HG03457 (cell line): ENCODE results near the gene NELL1.

Experiments
- ATAC-seq: cut with Tn5 transposase; IDR thresholded peaks from one replicate; pipeline ENCODE4 v1.9.1; 2021; ENCODE audit warnings: moderate number of reproducible peaks; ENCODE audit not compliant: unreplicated experiment

Gene NELL1

DNA sequence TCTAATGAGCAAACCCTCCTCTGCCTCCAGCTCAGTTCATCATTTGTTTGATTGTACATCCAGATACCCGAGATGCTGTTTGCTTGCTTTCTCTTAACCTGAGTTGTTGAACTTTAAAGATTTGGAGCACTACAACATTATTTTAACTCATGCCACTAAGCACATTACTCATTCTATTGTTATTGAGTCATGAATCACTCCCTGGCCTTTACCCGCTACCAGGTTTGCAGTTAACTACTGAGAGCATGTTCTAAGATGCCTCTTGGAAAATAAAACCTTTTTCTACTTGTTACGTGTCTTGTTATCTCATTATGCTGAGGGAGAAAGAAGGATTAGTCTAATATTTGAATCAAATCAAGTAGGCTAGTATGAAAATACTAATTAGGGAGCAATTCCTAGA, 802.9 kb downstream of the NELL1 start:
- no peak for ATAC-seq

DNA sequence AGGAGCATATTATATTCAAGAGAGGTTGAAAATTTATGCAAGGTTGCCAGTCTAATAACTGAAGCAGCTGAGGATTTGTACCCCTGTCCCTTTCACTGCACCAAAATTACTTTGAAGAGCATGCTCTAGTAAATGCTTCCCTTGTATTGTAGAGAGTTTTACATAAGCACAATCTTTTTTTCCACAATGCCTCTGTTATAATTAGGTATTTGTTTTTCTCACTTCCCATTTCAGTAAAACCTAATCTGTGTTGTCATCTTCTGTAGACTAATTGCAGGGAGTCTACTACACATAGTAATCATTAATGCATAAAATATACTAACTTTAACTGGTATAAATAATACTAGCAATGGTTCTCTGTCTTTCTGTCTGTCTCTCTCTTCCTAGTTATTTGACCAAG, 805.1 kb downstream of the NELL1 start:
- no peak for ATAC-seq

DNA sequence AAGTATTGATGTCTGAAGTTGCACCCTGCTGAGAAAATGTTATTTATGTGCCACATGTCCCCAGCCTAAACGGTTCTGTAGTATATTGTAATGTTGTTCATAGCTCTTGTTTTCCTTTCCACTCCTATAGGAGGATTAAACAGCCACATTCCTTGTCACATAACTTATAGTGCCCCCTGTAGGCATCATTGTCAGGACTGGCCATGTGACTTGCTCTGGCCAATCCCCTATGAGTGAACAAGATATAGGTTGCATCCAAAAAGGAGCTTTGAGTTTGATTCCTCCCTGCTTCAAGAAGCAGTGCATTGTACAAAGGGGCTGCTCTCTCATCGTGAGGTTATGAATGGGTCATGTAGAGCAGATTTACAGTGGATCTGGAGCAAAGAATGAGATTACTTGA, 805.9 kb downstream of the NELL1 start:
- ATAC-seq = no peak

DNA sequence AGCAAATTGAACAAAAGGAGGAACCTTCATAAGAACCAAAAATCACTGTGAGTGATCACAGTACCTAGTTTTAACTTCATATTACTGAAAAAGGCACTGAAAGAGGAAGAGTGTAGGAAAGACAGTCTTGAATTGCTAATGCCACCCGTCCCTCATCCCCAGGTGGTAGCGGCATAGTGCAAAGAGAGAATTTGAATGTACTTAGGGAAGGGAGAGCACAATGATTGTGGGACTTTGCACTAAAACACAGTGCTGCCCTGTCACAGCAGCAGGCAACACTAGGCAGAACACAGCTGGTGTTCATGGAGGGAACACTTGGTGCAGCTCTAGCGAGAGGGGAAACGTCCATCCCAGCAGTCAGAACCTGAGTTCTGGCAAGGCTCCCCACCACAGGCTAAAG, 807.2 kb downstream of the NELL1 start:
- ATAC-seq = no peak

DNA sequence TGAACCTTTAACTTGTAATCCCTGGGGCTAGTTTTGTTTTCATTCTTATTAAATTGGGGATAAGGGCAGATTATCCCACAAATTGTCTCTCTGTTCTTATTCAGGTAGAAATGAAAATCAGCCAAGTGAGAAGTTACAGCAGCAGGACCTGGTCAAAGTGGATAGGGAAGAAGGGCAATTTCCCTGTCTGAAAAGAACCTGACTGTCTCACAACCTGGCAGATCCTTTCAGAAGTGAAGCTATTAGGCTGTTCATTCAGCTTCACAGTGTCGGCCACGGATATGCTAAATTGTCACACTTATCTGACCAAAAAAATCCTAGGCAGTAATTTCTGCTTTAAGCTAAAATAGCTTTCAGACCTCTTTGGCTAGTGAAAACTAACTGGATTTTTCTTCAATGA, 810.9 kb downstream of the NELL1 start:
- ATAC-seq = no peak

DNA sequence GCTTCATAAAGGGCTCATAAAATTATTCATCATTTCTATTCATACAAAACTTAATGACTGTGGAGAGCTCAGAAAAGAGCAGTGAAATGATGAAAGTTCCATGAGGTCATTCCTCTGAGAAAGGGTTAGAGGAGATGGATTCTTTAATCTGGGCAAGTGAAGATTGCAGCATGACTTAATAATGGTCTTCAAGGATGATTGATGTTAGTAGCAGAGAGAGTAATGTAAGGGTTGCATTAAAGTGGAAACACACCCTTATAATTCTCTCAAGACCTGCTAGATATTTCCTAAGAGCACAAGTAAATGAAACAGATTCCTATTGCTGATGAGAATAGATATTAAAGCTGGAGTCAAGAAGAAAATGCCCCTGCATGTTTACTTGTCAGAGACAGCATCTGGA, 811.9 kb downstream of the NELL1 start:
- no peak for ATAC-seq

DNA sequence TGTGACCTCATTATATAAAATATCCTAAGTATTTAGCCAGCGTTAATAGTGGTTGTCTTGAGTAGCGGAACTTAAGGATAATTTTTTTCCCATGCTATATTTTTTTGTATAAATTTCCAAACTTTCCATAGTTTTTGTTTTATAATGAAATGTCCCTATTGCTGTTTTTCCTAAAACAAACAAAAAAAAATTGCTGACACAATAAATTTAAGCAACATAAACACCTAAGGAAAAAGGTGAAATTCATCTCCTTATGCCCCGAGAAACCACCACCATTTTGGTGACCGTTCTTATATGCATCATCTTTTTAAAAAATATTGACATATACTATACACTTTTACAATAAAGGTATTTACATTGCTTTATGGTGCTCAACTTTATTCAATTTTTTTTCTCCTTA, 814.7 kb downstream of the NELL1 start:
- ATAC-seq = no peak

DNA sequence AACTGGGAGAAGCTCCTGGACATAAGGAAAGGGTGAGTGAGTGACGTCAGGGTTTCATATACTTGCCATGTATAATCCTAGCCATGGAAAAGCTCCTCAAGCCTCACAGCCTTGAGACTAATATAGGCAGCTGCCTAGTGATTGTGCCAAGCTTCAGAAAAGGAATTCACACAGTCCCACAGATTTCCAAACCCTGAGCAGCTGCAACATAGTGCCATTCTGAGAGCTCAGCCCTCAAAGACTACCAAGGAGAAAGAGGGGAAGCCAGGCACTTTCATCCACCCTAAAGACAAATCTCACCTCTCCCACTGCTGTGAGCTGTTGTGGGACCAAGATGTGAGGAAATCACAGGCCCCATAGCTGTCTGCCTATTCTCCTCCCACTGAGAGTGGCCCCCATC, 815.6 kb downstream of the NELL1 start:
- no peak for ATAC-seq

DNA sequence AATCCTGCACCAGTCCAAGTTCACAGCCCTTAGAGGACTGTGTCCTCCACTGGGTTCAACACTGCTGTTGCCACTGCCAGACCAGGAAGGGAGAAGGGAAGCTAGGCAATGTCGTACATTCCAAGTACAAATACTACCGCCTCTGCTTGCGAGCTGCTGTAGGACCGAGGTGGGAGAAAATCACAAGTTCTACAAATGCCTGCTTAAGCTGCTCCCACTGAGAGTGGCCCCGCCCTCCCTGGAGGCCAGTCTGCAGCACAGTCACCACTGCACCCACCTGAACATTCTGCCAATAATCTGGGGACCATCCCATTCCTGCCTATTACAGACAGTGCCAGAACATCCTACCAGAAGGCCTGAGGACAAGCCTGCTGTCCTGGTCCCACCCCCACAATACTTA, 816.0 kb downstream of the NELL1 start:
- no peak for ATAC-seq

DNA sequence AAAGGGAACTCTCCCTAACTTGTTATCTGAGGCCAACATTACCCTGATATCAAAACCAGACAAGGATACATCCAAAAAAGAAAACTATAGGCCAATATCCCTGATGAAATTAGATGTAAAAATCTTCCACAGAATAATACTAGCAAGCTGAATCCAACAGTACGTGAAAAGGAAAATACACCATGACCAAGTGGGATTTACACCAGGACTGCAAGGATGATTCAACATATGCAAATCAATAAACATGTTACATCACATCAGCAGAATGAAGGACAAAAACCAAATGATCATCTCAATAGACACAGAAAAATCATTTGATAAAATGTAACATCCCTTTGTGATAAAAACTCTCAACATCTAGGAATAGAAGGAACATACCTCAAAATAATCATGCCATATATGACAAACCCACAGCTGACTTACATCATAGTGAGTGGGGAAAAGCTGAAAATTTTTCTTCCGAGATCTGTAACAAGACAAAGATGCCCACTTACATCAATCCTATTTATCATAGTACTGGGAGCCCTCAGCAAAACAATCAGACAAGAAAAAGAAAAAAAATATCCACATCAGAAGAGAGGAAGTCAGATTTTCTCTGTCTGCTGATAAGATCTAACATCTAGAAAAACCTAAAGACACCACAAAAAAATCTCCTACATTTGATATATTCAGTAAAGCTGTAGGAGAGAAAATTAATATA, 820.2 kb downstream of the NELL1 start:
- ATAC-seq = no peak

DNA sequence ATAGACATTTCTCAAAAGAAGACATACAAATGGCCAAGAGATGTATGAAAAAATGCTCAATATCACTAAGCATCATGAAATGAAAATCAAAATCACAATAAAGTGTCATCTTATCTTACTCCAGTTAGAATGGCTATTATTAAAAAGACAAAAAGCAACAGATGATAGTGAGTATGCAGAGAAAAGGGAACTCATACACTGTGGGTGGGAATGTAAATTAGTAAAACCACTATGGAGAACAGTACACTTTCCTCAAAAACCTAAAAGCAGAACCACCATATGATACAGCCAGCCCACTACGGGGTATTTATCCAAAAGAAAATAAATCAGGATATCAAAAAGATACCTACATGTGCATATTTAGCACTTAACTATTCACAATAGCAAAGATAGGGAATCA, 823.5 kb downstream of the NELL1 start:
- no peak for ATAC-seq

DNA sequence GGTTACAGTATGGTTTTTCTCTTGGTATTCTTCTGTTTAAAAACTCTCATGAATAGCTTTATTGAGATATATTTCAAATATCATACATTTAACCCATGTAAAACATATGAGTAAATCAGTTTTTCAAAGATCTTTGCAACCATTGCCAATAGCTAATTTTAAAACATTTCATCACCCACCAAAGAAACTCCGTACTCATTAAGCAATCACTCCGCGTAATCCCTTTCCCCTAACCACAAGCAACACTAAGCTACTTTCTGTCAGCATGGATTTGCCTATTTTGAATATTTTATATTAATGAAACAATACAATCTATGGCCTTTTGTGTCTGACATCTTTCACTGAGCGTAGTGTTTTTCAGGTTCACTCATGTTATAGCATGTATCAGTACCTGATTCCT, 825.6 kb downstream of the NELL1 start:
- ATAC-seq = no peak

DNA sequence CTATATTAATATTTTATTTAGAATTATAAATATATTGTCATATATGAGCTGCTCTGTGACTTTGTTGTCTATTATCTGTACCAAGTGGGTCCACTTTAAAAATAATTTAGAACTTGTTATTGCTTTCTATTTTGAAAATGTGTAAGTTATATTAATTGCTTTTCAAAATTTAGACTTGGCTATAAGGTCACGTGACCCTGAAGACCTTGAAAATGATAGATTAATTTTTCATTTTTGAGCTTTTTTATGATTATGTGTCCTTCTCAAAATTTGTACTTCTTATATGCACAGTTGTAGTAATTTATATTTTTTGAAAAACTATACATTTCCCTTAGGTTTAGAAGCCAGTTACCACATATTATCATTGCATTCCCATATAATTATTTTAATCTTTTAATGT, 826.5 kb downstream of the NELL1 start:
- no peak for ATAC-seq

DNA sequence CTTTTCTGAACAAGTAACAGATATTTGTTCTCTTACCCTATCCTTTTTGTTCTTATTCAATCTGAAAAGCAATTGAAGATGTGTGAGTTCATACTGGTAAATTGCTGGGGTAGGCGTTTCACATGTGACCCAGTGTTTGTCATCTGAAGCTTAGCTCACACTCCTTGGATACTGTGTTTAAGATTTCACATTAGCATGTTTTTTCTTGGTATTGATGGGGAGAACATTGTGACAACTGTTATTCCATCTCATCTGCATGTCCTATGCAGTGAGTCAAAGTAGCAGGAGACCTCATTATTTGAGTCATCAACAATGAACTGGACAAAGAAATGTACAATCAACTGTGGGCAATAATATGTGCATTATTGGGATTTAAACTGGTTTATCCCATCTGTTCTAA, 831.9 kb downstream of the NELL1 start:
- no peak for ATAC-seq

DNA sequence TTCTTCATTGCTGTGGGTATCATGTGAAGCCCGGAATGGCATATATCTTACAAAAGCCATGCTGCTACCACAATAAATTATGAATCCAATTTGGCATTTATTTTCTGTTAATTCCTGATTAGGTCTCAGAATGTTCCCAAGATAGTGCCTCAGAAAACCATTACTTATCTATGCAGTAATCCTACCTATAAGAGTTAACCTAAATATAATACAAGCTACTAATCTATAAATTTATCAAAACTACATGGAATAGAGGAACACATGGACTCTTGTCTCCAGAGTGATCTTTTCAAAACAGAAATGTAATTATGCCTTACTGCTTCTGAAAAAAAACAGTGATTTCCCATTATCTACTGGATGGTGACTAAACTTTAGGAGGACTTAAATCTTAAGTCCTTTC, 835.7 kb downstream of the NELL1 start:
- no peak for ATAC-seq

DNA sequence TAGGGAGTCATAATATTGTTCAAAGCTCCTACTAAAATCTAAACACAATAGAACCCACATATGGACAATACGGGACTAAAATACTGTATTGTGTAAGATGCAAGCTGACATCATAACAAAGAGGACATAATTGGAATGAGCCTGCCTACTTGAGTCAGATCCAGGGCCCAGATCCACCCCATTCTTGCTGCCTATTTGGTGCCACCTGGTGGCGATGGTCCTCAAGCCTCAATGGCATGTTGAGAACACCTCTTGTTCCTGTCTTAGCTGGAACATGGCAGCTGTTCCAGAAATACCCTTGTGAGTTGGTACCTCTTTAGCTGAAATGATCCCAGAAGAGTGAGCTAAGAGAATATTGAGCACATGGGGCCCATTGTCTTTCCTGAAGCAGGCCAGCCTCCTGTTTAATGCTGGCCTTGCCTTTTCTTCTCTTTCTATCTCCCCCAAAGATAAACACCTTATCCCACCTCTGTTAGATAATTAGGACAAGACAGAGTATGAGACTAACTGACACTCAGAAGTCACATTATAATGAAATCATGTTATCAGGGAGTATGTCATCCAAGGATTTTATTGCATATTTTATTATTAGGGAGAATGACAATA, 842.6 kb downstream of the NELL1 start:
- ATAC-seq = peak; percentile 85

DNA sequence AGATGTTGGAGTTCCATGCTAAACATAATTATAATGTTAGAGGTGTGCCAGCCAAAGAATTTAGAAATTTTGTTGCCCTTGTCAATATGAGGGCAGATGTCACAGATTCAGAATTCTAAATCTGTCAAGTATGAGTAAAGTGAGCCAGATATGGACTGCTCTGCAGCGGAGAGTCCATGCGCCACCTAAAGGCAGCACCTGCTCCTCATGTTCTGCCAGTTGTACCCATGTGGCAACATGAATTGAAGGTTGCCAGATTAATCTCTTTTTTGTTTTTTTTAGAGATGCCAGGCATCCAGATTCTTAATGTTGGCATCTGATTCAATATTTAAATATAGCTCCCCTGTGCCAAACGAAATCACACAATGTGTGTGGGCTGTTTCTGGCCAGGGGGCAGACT, 844.9 kb downstream of the NELL1 start:
- ATAC-seq = no peak

DNA sequence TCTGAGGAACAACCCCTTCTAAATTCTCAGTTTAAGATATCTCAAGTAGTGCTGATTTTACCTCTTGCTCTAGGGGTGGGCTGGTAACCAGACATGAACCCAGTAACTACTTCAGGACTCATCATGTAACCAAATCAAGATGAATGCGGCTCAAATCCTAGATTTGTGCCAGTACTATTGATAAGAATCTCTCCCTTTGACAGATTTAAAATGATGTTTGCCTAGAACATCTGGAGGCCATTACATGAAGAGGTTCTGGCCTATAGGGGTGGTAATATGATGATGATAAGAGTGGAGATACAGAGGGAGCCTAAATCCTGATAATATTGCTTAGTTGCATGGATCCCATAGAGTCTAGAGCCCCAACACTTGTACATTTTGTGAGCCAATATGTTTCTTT, 850.9 kb downstream of the NELL1 start:
- no peak for ATAC-seq

DNA sequence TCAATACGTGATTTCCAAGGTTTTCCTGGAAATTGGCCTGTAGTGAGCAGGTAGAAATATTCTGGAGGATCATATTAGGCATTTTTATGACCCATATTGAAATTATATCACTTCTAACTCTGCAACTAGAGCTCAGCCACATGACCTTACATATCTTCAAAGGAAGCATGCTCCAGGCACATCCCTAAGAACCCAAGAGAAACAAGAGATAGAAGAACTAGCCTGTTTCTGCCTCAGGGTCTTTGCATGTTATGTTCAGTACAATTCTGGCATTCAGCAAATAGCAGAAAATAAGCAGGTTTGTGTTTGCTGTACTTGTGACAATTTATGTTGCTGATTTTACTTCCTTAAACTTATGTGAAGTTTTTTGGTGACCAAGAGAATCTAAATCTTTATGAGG, 859.8 kb downstream of the NELL1 start:
- no peak for ATAC-seq

DNA sequence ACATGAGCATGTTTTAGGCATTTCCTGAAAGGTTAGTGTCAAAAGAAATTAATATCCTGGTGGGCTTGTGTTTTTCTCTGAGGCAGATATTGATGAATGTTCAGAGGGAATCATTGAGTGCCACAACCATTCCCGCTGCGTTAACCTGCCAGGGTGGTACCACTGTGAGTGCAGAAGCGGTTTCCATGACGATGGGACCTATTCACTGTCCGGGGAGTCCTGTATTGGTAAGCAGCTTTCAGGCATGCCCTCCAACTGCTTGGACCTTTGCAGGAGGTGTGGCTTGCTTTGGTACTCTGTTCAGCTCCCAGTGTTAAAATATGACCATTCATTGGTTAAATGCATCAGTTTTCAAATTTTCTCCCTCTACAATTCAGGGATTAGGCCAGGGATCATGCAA, 864.9 kb downstream of the NELL1 start:
- ATAC-seq = no peak

DNA sequence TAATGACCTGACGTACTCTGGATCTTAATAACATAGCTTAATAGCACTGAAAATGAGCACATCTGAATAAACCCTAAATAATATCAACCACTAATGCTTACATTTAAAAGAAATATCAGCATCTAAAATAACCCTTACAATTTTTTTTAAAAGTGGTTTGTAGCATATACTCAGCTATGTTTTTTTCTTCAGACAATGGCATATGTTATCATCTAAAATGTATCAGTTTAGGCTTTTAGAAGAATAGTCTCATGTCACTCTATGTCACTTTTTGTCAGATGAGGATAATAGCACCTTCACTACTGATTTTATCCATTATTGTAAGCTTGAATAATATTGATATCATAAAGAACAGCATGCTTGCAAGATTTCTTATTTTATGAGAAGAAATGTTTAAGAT, 868.6 kb downstream of the NELL1 start:
- ATAC-seq = no peak

DNA sequence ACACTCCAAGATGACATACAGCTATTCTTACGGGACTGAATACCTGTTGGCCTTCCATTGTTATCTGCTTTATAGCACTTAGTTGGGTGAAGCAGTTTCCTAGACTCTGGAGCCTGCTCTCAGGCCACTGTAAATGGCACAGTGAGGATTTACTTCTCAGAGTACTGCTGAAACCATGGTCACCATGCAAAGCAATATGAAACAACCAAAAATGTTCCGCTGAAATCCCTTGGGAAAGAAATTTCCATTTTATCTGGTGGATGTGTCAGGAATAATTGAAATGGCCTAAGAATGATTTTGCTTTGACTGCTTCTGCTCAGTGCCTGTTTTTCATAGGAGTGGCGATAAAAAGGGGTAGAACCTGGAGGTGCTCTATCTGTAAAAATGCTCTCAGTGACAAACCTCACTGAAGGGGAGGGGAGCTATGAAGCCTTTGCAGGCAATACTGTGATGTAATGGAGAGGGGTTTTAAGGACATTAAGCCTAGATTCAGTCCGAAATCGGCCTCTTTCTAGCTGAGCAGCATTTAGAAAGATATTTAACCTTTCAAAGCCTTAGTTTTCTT, 871.9 kb downstream of the NELL1 start:
- no peak for ATAC-seq

DNA sequence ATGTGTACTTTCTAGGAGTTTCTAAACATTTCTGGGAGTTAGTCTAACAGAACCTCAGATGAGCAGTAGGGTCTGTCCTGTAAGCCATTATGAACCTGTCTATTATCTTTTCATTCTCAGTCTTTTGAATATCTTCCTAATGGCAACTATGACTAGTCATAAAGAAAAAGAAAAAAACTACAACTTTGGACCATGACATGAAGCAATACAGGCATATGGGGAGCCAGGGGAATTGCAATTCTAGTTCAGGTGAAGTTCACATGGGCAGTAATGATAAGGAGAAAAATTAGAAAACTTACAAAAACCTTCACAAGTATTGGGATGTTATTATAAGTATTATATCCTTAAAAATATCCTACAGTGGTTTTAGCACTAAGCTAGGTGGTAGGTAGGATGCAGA, 874.5 kb downstream of the NELL1 start:
- ATAC-seq = no peak
